NCI-H2107 (cell line): ENCODE results near the gene ATP2B1.
"Not testable (repeated sequence)": the region's sequence is repeated elsewhere in the genome, so short reads cannot be mapped to it uniquely, and the experiment has no call there.

Source experiments
- DNase-seq: peaks from one replicate; lab custom pipeline; 2025; lab: John Stamatoyannopoulos, UW

The ATP2B1 gene

GRCh38 chr12:89712706-89713105, 4.1 kb upstream of the ATP2B1 start:
- no peak for DNase-seq

GRCh38 chr12:89710873-89711750, 2.5 kb upstream of the ATP2B1 start:
- no peak for DNase-seq

DNA sequence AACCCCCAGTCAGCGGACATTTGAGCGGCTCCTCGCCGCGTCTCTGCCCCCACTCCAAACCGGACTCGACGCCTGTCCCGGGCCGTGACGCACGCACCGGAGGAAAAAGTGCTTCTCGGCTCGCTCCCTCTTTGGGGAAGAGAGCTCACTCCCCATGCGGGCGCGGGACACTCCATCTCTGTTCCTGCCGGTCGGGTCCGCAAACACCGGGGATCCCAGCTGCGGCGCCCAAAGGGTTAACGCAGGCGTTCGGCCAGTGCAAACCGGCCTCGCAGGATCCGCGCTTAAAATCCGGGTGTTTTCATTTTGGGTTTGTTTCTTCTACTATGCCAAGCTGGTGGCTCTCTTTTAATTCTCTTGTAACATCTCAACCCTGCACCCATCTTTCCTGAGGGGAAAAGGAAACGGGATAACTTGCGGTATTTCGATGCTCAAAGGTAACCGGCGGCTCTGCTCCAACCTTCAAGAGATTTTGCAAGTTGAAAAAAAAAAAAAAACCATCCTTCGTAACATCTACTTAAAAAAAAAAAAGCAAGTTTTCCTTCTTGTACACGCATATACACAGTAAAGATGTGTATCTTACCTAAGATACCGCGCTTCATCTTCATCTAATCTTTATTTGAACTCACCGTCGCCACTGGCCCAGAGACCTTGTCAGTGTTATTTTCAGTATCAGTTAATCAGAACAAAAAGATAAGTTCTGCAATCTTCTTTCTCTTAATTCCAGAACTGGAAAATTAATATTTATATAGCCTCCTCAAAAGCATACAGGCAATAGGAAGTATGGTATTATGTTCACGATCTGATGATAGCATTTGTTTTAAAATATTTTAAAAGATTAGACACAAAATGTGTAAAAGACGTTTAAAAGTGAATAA, 1.6 kb upstream of the ATP2B1 start:
- no peak for DNase-seq

DNA sequence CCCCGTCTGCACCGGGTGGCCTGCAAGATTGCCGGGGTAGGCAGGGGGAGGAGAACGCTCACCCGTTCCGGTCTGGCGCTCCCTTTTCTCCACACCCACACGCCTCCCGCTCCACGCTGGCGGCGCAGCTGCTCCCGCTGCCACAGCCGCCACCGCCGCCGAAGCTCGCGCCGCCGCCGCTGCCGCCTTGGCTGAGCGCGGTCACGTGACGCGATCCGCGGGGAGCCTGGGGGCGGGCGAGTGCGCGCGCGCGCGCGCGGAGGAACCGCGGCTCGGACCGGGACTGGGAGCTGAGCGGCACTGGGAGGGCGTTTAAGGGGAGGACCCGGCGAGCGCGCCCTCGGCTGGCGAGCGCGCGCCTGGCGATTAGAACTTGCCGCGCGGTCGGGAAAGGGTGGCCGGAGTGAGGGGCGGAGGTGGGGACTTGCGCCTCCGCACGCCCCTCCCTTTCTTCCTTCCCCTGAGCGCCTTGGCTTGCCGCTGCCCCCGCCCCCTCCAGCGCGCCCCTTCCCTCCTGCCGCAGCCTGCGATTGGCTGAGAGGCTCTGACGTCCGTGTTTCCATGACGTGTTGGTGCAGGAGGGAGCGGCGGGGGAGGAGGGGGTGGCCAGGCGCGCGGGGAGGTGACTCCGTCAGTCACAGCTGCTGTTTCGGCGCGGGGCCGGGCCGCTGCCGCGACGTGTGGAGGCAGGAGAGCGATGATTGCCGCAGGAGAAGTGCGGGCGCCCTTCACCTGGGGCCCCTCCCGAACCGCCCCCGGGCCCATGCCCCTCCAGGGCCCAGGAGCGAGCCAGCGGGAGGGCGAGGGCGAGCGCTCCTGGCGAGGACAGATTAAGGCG, 738 bp upstream of the ATP2B1 start:
- DNase-seq: peak; percentile 95

DNA sequence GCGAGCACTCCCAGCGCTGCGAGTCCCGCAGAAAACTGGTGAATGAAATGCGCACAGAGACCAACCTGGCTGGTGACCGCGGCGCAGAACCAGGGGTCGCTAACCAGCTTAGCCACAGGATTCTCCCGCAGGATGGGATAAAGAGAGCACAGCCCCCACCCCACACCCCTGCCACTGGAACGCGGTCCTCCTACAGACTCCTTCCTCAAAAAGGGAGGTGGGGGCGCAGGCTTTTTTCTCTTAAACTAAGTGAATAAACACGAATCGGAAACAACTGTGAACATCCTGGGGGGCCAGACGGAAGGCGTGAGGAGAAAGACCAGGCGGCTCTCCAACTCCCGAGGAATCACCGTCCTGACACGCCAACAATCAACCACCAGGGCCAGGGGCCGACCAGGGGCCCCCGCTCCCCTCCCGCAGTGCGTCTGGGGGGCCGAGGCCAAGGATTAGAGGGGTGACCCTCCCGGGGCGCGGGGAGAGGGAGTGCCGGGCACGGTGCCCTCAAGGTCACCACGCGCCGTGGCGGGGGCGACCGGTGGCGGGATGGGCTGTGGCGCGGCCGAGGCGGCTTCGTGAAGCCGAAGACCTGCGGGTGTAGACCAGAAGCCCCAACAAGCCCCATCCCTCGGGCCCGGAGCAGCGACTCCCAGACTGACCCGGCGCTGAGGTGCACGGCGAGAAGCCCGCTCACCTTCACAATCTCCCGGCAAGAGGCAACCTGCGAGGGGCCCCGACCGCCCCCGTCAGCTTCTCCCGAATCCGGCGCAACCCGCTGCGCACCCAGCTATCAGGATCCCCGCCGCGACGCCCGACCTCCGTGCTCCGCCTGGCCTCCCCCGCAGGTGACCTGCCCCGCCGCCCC, 704 bp downstream of the ATP2B1 start:
- DNase-seq: no peak

DNA sequence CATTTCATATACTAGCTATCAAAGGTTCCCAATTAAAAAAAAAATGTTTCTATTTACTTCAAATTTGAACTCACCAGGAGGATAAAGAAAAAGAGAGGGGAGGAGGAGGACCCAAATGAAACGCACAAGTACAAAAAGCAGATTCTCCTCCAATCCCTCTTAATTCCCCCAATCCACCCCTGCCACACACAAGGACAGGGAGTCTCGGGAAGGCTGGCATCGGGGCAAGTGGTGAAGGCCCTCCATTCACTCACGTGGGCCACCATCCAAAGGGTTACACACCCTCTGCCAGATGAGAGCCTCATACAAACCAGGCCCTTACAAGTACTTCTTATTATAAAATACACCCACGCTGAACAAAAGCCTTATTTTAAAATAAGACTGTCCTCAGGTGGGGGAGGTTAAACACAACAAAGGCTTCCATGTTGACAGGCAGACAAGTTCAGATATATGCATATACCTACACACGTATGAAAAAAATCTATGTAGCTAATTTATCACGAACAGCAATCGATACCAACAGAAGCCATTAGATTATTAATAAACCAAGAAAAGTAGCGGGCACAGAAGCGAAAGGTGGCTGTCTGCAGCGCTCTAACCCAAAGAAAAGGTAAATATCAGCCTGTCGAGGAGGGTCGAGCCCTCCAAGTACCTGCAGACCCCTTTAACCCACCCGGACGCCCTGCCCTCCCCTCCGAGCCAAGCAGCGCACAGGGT, 1.5 kb downstream of the ATP2B1 start:
- DNase-seq: no peak

- DNase-seq: no peak
These were observed 2.1 kb downstream of the ATP2B1 start for GRCh38 chr12:89706551-89706950.

GRCh38 chr12:89704457-89704856, 4.2 kb downstream of the ATP2B1 start:
- no peak for DNase-seq

DNA sequence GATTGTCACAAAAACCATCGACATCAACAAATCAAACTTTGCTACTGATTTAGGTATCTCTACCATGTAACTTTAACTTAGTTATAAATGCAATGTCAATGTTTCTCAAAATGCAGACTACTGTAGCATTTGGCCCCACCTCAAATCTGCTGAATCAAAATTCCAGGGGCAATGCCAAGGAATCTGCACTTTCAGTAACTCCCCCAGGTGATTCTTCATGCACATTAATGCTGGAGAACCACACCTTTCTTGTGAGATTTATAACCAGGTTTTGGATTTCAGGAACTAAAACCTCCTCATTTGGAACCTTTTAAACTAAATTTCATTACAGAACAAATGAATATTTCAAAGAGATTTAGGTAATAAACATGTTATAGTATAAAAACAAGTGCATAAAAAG, 4.9 kb downstream of the ATP2B1 start:
- DNase-seq: no peak

DNA sequence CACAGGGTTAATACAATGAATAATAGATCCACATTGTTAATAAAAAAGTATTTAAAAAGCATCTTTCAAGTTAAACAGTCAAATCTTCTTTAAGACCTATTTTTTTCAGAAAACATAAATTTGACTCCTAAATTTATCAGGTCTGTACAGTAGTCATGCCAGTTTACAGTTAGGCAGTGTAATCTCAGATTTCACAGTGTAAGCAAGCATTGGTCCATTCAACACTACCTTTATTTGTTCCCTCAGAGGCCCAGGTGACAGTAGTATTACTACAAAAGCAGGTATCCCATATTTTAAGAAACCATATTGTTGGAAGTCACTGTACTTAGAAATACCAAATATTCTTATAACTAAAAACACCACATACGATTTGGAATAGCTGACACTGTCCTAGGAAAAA, 6.1 kb downstream of the ATP2B1 start:
- no peak for DNase-seq

GRCh38 chr12:89701606-89702206, 6.9 kb downstream of the ATP2B1 start:
- no peak for DNase-seq

GRCh38 chr12:89700191-89700810, 8.3 kb downstream of the ATP2B1 start:
- DNase-seq: no peak

DNA sequence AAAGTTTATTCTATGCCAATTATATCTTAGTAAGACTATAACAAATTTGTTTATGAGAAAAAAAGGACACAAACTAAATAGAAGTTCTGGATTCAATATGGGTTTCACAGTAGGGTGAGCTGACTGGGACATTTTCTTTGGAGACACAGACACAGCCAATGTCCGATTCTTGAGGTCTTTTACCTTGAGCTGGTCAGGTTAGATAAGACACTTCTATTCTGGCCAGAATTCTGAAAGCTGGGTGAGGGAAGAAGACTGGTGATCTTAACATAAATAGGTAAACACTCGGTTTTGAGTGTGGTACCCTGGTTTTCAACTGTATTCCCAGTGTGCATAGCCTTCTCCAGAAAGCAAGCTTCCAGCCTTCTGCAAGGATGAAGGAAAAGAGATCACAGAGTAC, 10.0 kb downstream of the ATP2B1 start:
- DNase-seq: no peak

GRCh38 chr12:89697728-89698127, 10.9 kb downstream of the ATP2B1 start:
- DNase-seq: not testable (repeated sequence)

- no peak for DNase-seq
These were observed 11.3 kb downstream of the ATP2B1 start for GRCh38 chr12:89697296-89697695.

DNA sequence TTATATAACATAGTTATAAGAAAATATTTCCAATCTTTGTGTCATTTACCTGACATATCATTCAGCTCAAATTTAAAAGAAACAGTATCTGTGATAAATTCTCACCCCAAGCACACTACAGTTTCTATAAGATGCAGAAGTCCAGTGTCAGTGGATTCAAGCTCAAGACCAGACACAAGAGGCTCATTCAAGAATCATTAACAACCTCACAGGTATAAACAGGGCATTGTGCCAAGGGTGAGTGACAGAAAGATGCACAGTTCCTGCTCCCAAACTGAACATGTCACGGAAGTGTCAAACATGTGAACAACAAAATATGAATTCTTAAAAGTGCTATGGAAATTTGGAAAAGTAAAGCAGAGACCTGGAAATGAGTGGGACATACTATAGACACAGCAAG, 12.8 kb downstream of the ATP2B1 start:
- no peak for DNase-seq

DNA sequence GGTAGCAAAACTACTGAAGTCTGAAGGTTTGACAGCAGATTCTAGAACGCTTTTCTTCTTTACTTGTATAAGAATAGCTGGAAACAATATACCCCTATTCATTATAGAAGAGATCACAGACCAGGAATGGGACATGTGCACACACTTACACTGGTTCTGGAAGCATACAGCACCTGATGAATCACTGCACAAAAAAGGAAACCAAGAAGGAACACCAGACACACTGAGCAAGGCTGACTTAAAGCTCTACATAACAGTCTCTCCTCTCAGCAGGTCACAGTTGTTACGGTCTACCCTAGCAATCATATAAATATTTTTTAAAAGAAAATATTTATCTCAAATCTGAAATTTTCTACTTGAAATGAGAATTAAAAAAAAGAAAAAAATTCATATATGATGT, 13.5 kb downstream of the ATP2B1 start:
- no peak for DNase-seq

- DNase-seq: no peak
These were observed 14.1 kb downstream of the ATP2B1 start for GRCh38 chr12:89694542-89694941.

DNA sequence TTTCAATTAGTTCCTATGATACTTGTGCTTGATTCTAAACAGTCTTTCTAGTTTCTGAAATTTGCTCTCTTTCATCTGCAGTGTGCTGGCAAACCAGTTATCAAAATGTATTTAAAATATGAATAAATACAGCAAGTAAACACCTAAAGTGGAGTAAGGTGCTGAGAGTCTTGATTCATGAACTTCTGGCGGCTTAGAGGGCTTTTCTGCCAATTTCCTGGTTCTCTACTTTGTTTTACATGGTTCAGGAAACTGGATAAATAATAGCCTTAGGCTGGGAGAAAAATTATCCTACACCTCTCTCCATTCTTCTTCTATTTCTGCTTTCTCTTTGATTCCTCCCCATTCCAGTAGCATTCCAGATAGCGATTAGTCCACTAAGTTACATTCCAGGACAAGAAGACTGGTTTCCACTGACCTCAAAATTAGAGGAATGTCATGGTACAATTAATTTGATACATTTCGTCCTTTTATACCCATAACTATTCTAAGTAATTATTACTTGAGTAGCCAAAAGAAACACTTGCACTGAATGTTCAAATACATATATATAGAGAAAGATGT, 14.9 kb downstream of the ATP2B1 start:
- no peak for DNase-seq
